Erythroblast (primary cell): ENCODE data around the gene CD1C.

Experiments
- GATA1 ChIP-seq: IDR thresholded peaks from 2 replicates; pipeline ENCODE4 v1.6.1; 2011; ENCODE audit warnings: low read depth, mild to moderate bottlenecking, control low read depth, low read length, moderate library complexity
- POLR2A ChIP-seq: IDR thresholded peaks from 2 replicates; pipeline ENCODE4 v1.6.1; 2011; ENCODE audit warnings: mild to moderate bottlenecking, low read length

- no peak for TF ChIP-seq POLR2A
- no peak for TF ChIP-seq GATA1
Observed at GRCh38 chr1:158289811-158290210, at the start of gene CD1C.
